Measurements from ENCODE around the gene PELI2. TPM values are rescaled to one million over a fixed set of nuclear protein-coding genes. Genes with fewer than 3 reads are reported as not detected.

The PELI2 gene
- total and polyA plus RNA-seq, 5 experiments from 2014 or later: 0.91 to 14.1 (median 1.9) TPM

DNA sequence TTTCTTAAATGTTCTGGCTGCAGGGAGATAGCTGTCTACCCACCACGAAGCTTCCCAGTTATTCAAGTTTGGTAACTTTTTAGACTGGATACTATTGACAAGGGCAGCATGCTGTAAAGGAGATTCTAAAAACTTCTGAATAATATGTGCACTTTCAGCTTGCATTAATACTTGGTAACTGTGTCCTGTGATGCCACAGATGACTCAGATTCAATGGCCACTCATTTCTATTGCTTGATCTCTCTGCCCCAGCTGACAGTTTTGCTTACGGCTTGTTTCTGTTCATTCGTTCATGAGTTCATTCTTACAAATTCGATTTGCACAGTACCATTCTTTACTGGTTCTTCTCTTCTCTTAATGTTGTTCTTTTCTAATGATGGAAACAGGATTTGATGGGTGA, 142.8 kb downstream of the PELI2 start:
- Mint-ChIP-seq H3K27me3 (no peaks in the 10 kb centered on the region), H3K4me1 (peaks cover 0 to 2% (median 0%) of the 10 kb centered on the region in 4 donors), H3K27ac (no peak overlapping the region), H3K4me3 (no peak overlapping the region), H3K9me3 (peaks cover 5 to 22% (median 11%) of the 10 kb centered on the region in 9 donors), H3K36me3 (peaks cover 0 to 17% (median 10%) of the 10 kb centered on the region in 3 donors)
- POLR2A ChIA-PET: no interaction called here
- no peak for ATAC-seq
- no peak for DNase-seq

DNA sequence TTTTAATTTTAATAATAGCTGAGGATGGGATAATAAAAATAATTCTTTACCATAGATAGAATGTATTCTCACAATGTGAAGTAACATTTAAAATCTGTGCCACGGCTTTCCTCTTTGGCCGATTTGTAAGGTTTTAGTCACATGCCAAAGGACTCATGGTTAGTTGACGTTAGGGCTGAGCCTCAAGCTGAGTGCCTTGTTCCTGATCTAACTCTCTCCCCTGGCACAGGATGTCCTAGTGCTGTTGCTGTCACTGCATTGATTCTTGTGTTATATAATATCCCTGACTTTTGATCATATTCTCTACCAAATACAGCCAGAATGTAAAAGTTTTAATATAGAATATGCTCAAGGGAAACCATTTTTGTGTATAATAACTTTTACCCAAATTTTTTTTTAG, 144.3 kb downstream of the PELI2 start:
- H3K27ac Mint-ChIP-seq: no peak overlapping the region
- ATAC-seq: no peak

DNA sequence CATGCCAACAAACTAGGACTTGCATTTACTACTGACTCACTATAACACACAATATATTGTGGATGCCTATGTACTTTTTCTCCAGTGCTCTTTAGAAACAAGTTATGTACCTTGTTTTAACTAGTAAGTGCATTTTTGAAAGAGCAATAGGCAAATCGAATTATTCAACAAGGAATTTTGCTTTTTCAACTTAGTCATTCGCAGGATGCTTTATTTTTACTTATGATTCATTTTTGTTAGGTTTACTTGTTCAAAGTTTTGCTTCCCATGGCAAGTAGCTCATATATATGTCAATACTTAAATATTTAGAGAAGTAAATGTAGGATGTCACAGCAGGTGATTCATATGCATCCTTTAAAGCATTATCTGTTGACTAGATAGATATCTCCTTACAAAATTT, 149.8 kb downstream of the PELI2 start:
- DNase-seq (no peak), ATAC-seq (no peak)
- Mint-ChIP-seq H3K9me3 (no peaks in the 10 kb centered on the region), H3K4me3 (no peak overlapping the region), H3K4me1 (no peaks in the 10 kb centered on the region), H3K27ac (no peak overlapping the region), H3K27me3 (no peaks in the 10 kb centered on the region), H3K36me3 (no peaks in the 10 kb centered on the region)
- POLR2A ChIA-PET: no interaction called here

More for the DNA sequence above, 144.3 kb downstream of the PELI2 start:
- peaks cover 0 to 2% (median 0%) of the 10 kb centered on the region in 4 donors for H3K4me1 Mint-ChIP-seq
- DNase-seq: no peak
- H3K27me3 Mint-ChIP-seq: no peaks in the 10 kb centered on the region
- POLR2A ChIA-PET: no interaction called here
- no peak overlapping the region for H3K4me3 Mint-ChIP-seq
- H3K36me3 Mint-ChIP-seq: peaks cover 0 to 13% (median 9%) of the 10 kb centered on the region in 3 donors
- H3K9me3 Mint-ChIP-seq: peaks cover 3 to 15% (median 8%) of the 10 kb centered on the region in 9 donors

DNA sequence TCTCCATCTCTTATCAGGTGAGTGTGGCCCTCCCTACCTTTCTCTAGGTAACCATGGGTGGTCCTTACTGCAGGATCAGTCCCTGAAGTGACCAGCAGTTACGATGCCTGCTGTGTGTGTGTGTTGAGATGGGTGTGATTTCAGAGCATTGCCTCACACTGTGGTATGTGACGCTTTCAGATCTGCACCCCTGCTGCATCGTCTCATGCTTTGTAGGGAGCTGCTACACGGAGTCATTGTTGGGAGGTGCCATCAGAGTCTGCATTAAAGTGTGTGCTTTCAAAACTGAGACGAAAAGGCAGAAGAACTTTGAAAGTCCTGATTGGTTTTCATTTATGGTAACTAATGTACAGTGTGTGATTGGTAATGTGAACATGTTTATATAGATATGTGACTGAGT, 150.5 kb downstream of the PELI2 start:
- POLR2A ChIA-PET: no interaction called here
- Mint-ChIP-seq H3K4me3 (no peak overlapping the region), H3K27ac (no peak overlapping the region), H3K9me3 (no peaks in the 10 kb centered on the region), H3K27me3 (no peaks in the 10 kb centered on the region), H3K4me1 (no peaks in the 10 kb centered on the region), H3K36me3 (no peaks in the 10 kb centered on the region)
- no peak for DNase-seq
- no peak for ATAC-seq

DNA sequence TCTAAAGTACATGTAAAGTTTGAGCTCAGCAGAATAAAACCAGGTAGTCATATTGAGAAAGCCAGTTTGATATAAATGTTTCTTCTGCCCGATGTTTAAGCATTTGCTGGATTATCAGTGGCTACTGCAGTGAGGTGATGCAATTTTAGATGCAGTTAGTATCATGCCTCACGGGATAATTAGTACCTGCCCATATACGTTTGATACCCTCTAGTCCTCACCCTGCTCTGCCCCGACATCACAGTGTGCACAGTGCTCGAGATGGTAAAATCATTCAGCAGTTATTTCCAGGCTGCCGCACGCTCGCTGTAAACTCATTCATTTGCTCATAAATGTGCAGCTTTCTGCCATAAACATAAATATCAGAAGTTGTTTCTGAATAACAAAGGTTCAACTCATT, 152.7 kb downstream of the PELI2 start:
- H3K27ac Mint-ChIP-seq: no peak overlapping the region
- H3K27me3 Mint-ChIP-seq: no peaks in the 10 kb centered on the region
- POLR2A ChIA-PET: no interaction called here
- no peaks in the 10 kb centered on the region for H3K36me3 Mint-ChIP-seq
- DNase-seq (no peak), ATAC-seq (no peak)
- H3K4me1 Mint-ChIP-seq: no peaks in the 10 kb centered on the region
- no peaks in the 10 kb centered on the region for H3K9me3 Mint-ChIP-seq
- no peak overlapping the region for H3K4me3 Mint-ChIP-seq

DNA sequence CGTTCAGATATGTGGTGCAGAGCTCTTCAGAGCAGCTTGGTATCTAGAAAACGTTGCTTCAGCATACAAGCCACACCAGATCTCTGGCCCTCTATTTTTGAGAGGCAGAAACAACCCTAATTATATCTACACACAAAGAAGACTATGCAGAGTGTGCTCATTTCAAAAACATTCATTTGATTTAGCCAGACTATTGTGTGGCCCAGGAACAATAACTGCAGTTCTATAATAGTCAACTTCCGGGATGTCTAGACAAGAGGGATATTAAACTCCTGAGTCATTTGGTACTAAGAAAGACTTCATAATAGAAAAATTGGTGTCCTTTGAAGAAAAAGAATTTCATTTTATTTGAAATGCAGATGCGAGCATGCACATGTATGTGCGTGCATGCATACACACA, 153.8 kb downstream of the PELI2 start:
- POLR2A ChIA-PET: no interaction called here
- Mint-ChIP-seq H3K4me1 (no peaks in the 10 kb centered on the region), H3K4me3 (no peak overlapping the region), H3K36me3 (peaks cover 0 to 2% (median 0%) of the 10 kb centered on the region in 3 donors), H3K27me3 (no peaks in the 10 kb centered on the region), H3K9me3 (no peaks in the 10 kb centered on the region), H3K27ac (no peak overlapping the region)
- DNase-seq (no peak), ATAC-seq (no peak)

DNA sequence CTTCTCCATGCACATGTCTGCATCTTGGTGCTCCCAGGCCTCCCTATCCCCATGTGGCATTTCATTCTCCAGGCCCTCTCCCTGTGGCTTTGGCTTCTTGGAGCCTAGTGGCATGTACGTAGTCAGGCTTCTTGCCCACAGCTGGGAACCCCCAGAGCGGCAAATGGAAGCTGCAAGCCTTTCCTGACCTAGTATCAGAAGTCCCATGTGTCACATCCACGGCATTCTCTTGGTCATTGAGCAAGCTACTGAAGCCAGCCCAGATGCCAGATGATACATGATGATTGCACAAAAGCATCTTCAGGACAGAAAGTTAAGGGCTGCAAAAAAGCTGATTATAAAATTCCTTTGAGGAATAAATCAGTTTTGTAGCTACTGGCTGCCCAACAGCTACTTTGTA, 154.9 kb downstream of the PELI2 start:
- no peak overlapping the region for H3K27ac Mint-ChIP-seq
- no peaks in the 10 kb centered on the region for H3K27me3 Mint-ChIP-seq
- DNase-seq (no peak), ATAC-seq (no peak)
- H3K36me3 Mint-ChIP-seq: peaks cover 0 to 2% (median 0%) of the 10 kb centered on the region in 3 donors
- H3K9me3 Mint-ChIP-seq: no peaks in the 10 kb centered on the region
- H3K4me3 Mint-ChIP-seq: no peak overlapping the region
- no peaks in the 10 kb centered on the region for H3K4me1 Mint-ChIP-seq
- POLR2A ChIA-PET: no interaction called here

DNA sequence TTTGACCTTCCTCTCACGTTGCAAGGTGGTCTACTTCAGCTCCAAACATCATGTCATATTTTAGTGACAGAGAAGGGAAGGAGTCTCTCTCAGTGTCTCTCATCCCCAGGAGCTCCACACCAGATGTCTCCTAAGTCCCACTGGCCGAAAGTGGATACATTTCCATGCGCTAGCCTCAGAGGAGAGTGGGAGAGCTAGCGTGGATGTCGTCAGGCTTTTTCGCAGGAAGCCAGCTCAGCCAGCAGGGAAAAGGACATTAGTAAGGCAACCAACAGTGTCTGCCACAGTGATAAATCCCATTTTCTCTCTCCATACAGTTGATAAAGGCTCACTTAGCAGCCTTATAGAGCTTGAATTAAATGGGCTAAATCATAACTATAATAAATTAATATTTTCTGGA, 155.7 kb downstream of the PELI2 start:
- Mint-ChIP-seq H3K27ac (no peak overlapping the region), H3K36me3 (peaks cover 0 to 2% (median 0%) of the 10 kb centered on the region in 3 donors), H3K4me3 (no peak overlapping the region), H3K9me3 (no peaks in the 10 kb centered on the region), H3K4me1 (no peaks in the 10 kb centered on the region), H3K27me3 (no peaks in the 10 kb centered on the region)
- ATAC-seq (no peak), DNase-seq (no peak)
- POLR2A ChIA-PET: no interaction called here

DNA sequence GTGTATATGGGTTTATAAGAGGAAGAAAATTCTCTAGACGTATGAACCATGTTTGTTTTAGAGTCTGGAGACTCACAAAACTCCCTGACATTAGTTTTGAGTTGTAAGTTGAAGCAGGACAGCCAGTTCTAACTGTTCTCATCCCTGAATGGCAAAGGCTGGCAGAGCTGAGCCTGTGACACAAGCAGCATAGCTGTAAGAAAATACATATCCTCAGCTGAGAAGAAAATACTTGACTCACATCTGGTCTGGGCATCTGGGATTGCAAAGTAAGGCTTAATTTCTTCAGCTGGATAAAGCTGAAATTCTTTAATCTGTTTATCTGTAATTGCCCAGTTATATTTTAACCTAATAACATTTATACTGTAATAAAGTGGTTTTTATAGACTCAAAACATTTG, 156.3 kb downstream of the PELI2 start:
- no peak overlapping the region for H3K27ac Mint-ChIP-seq
- H3K4me3 Mint-ChIP-seq: no peak overlapping the region
- no peak for ATAC-seq
- no peaks in the 10 kb centered on the region for H3K4me1 Mint-ChIP-seq
- no peaks in the 10 kb centered on the region for H3K9me3 Mint-ChIP-seq
- H3K36me3 Mint-ChIP-seq: peaks cover 0 to 2% (median 0%) of the 10 kb centered on the region in 3 donors
- no peaks in the 10 kb centered on the region for H3K27me3 Mint-ChIP-seq
- POLR2A ChIA-PET: no interaction called here
- no peak for DNase-seq

DNA sequence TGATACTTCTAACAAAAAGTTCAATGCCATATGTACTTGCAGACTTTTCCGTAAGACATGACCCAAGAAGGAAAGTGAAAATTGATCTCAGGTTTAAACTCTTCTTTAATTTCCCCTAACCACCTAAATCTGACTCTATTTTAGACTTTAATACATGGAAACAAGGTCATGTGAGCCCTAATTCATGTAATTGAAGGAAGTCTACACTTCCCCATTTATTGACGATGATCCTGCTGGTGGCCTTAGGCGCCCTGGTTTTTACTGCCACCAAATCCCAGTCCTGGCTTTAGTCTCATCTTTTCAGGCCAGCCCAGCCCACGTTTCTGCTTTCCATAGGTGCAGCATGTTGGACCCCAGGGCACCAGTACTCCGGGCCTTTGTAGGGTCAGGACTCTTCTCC, 157.9 kb downstream of the PELI2 start:
- ATAC-seq: no peak
- POLR2A ChIA-PET: no interaction called here
- Mint-ChIP-seq H3K27me3 (no peaks in the 10 kb centered on the region), H3K9me3 (no peaks in the 10 kb centered on the region), H3K4me3 (no peak overlapping the region), H3K4me1 (no peaks in the 10 kb centered on the region), H3K27ac (no peak overlapping the region), H3K36me3 (peaks cover 0 to 3% (median 2%) of the 10 kb centered on the region in 3 donors)
- DNase-seq: no peak

DNA sequence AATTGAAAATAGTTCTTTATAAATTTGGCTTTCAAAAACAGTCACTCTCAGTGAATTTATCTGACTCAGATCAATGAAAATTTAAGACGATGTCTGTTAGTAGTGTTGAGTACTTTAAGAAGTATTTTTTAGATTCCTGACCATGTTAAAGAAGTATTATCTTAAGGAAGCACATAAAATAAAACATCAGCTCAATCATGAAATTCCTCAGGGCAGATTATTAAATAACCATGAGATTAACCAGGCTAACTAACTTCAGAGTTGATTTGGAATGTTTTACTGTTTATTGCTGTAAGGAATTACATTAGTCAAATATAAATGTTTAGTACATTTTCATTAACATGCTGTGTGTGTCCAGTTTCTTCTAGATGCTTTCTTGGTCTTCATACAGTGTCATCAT, 160.2 kb downstream of the PELI2 start:
- DNase-seq (no peak), ATAC-seq (no peak)
- Mint-ChIP-seq H3K27me3 (no peaks in the 10 kb centered on the region), H3K4me3 (no peak overlapping the region), H3K36me3 (peaks cover 0 to 5% (median 3%) of the 10 kb centered on the region in 3 donors), H3K4me1 (no peaks in the 10 kb centered on the region), H3K9me3 (no peaks in the 10 kb centered on the region), H3K27ac (no peak overlapping the region)
- POLR2A ChIA-PET: no interaction called here

DNA sequence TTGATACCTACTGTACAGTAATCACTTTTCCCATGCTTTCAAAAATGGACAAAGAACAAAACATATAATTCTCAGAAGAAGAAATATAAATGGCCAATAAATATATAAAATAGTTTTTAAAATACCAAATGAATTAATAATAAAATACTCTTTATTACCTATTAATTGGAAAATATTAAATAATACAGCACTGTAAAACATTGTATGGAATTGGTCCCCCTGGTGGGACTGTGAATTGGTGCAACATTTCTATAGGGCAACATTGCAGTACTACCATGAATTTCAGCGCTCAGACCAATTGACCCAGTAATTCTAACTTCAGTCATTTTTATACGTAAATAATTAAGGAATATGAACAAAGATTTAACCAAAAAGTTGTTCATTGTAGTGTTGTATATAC, 162.6 kb downstream of the PELI2 start:
- Mint-ChIP-seq H3K27ac (no peak overlapping the region), H3K4me1 (no peaks in the 10 kb centered on the region), H3K4me3 (no peak overlapping the region), H3K36me3 (peaks cover 0 to 6% (median 3%) of the 10 kb centered on the region in 3 donors), H3K9me3 (no peaks in the 10 kb centered on the region), H3K27me3 (no peaks in the 10 kb centered on the region)
- DNase-seq (no peak), ATAC-seq (no peak)
- POLR2A ChIA-PET: no interaction called here

DNA sequence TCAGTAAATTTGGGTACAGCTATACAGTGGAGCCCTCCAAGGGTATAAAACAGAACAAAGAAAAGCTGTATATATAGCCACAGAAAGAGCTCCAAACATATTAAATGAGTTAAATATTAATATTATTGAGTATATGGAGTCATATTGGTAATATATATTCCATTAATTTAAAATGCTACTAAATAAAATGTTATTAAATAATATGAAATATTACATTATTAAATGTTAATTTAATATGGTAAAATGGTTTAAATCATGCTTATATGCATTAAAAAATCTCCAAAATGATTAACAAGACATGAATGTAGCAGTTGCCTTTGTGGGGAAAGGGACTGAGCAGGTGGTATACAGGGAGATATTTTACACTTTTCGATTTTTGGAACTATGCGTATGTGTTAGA, 164.0 kb downstream of the PELI2 start:
- H3K27ac Mint-ChIP-seq: no peak overlapping the region
- peaks cover 0 to 4% (median 3%) of the 10 kb centered on the region in 3 donors for H3K36me3 Mint-ChIP-seq
- ATAC-seq: no peak
- no peaks in the 10 kb centered on the region for H3K9me3 Mint-ChIP-seq
- no peak overlapping the region for H3K4me3 Mint-ChIP-seq
- POLR2A ChIA-PET: no interaction called here
- H3K27me3 Mint-ChIP-seq: no peaks in the 10 kb centered on the region
- DNase-seq: no peak
- no peaks in the 10 kb centered on the region for H3K4me1 Mint-ChIP-seq

DNA sequence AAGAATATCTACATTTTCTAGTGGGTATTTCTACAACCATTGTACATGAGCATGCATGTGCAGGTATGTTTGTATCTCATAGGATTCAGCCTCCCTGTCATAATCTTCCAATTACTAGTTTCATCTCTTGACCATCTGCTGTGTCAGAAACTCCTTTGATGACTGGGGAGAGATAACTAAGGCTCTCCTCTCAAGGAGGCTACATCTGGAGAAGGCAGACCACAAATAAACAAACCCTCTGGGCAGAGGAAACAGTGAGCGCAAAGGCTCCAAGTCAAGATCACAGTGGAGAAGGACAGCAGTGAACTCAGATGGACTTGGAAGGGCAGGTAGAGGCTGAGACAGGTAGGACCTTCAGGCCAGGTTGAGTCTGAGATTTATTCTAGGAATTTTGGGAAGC, 166.4 kb downstream of the PELI2 start:
- H3K27ac Mint-ChIP-seq: no peak overlapping the region
- peaks cover 0 to 16% (median 4%) of the 10 kb centered on the region in 3 donors for H3K36me3 Mint-ChIP-seq
- H3K4me1 Mint-ChIP-seq: no peaks in the 10 kb centered on the region
- no peaks in the 10 kb centered on the region for H3K9me3 Mint-ChIP-seq
- H3K4me3 Mint-ChIP-seq: no peak overlapping the region
- ATAC-seq: no peak
- DNase-seq: no peak
- POLR2A ChIA-PET: no interaction called here
- no peaks in the 10 kb centered on the region for H3K27me3 Mint-ChIP-seq

Data from naive thymus-derived CD8-positive, alpha-beta T cell (primary cell).